Neural crest cell (in vitro differentiated cells): ENCODE data around the gene MAGI2. TPM values are rescaled to one million over a fixed set of nuclear protein-coding genes. Genes with fewer than 3 reads are reported as not detected.

Source experiments
- DNase-seq: peaks from one replicate; pipeline ENCODE4 v3.0.0; 2021; ENCODE audit warnings: low read depth, mixed read lengths, low spot score
- H3K27ac Mint-ChIP-seq: one replicate; pipeline ENCODE4 v1.8.0; 2021; ENCODE audit warnings: mild to moderate bottlenecking, mixed read lengths; ENCODE audit not compliant: unreplicated experiment
- H3K27me3 Mint-ChIP-seq: 2 replicates; pipeline ENCODE4 v1.8.0; 2021; ENCODE audit warnings: low read depth, mild to moderate bottlenecking, mixed read lengths
- H3K36me3 Mint-ChIP-seq: 2 replicates; pipeline ENCODE4 v1.8.0; 2021; ENCODE audit warnings: low read depth, mild to moderate bottlenecking, mixed read lengths
- H3K4me1 Mint-ChIP-seq: 2 replicates; pipeline ENCODE4 v1.8.0; 2021; ENCODE audit warnings: mixed read lengths
- H3K4me3 Mint-ChIP-seq: one replicate; pipeline ENCODE4 v1.8.0; 2021; ENCODE audit warnings: mild to moderate bottlenecking, mixed read lengths
- H3K9me3 Mint-ChIP-seq: 2 replicates; pipeline ENCODE4 v1.8.0; 2021; ENCODE audit warnings: mixed read lengths
- CTCF ChIP-seq: fragments of 200-600 bp; sonication (generic); conservative IDR thresholded peaks from 2 replicates; pipeline ENCODE4 v1.5.0; 2021; ENCODE audit warnings: antibody characterized with exemption, mild to moderate bottlenecking
- total RNA-seq: library from RNA; stranded (reverse); gene quantifications from 2 replicates; pipeline ENCODE4 v1.2.1, GENCODE V29; 2021

The MAGI2 gene
- total RNA-seq, 1 donor from 2014 or later = 10.0 TPM

DNA sequence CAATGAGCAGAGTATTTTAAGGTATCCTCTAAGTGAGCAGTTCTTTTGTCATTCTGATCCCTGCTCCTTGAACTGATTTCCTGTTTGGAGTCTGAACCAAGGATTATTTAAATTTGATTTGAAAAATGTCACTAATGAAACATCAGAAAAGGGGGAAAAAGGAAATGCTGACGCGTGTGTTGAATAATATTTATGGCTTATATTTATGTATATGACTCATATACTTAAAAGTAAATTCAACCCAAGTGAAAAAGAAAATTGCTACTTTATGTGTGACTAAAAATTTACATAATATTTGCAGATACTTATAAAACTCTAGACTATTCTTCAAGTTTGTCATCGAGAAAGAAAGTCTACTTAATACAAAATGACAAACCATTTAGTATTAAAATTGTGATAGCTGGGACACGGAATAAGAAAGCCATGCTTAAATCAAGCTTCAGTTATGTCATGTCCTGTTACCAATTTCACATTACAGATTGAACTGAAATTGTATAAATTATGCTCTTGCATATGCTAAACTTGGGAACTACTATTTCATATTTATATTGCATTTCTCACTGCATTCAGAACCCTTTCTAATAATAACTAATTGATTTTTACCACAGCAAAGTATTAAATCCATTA, 649.9 kb downstream of the MAGI2 start:
- Mint-ChIP-seq H3K9me3 (peaks cover 6% of the 10 kb centered on the region), H3K4me3 (no peak overlapping the region), H3K27ac (no peak overlapping the region), H3K27me3 (no peaks in the 10 kb centered on the region), H3K4me1 (no peaks in the 10 kb centered on the region), H3K36me3 (no peaks in the 10 kb centered on the region)
- no peak for TF ChIP-seq CTCF
- DNase-seq = no peak

DNA sequence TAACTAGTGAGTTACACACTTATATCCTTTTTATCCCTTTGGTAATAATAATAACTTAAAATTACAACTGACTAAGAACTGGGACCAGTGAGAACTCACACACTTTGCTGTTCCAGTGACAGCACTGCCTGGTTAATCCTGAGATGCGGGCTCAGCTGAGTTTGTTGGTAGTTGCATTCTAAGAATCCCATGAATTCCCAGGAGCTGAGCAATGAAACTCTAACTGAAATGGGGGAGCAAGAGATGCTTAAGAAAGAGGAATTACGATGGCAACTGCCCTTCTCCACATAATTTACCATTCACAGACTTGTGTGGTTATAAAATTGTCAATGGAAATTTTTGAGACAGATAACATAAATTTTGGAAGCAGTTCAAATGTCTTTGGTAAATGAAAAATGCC, 659.4 kb downstream of the MAGI2 start:
- Mint-ChIP-seq H3K4me1 (no peaks in the 10 kb centered on the region), H3K27ac (no peak overlapping the region), H3K9me3 (peaks cover 6% of the 10 kb centered on the region), H3K36me3 (peaks cover 4% of the 10 kb centered on the region), H3K4me3 (no peak overlapping the region), H3K27me3 (no peaks in the 10 kb centered on the region)
- no peak for DNase-seq
- no peak for TF ChIP-seq CTCF

DNA sequence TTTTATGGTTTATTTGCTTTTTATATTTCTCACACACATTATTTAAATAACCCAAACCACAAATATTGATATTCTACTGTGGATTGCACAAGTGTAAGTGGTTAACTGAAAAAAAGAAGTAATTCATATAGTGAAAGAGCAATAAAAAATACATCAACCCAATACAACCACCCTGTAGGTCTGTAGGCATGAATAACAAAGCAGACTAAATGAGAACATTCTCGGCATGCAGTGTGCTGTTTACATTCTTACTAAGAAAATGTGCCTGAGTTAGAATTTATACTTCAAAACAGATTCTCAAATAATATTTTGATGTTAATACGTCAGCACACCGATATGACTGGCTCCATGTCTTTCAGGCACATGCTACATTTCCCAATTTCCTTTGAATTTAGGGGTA, 660.8 kb downstream of the MAGI2 start:
- H3K27ac Mint-ChIP-seq = no peak overlapping the region
- no peak for TF ChIP-seq CTCF
- no peaks in the 10 kb centered on the region for H3K4me1 Mint-ChIP-seq

GRCh38 chr7:78792006-78792405, 661.5 kb downstream of the MAGI2 start:
- peaks cover 6% of the 10 kb centered on the region for H3K9me3 Mint-ChIP-seq
- DNase-seq = no peak
- no peak overlapping the region for H3K27ac Mint-ChIP-seq
- no peaks in the 10 kb centered on the region for H3K27me3 Mint-ChIP-seq
- no peaks in the 10 kb centered on the region for H3K4me1 Mint-ChIP-seq
- peaks cover 4% of the 10 kb centered on the region for H3K36me3 Mint-ChIP-seq
- TF ChIP-seq CTCF = no peak
- H3K4me3 Mint-ChIP-seq = no peak overlapping the region

More for the DNA sequence above, 660.8 kb downstream of the MAGI2 start:
- Mint-ChIP-seq H3K4me3 (no peak overlapping the region), H3K36me3 (peaks cover 4% of the 10 kb centered on the region), H3K27me3 (no peaks in the 10 kb centered on the region), H3K9me3 (peaks cover 6% of the 10 kb centered on the region)
- DNase-seq = no peak

DNA sequence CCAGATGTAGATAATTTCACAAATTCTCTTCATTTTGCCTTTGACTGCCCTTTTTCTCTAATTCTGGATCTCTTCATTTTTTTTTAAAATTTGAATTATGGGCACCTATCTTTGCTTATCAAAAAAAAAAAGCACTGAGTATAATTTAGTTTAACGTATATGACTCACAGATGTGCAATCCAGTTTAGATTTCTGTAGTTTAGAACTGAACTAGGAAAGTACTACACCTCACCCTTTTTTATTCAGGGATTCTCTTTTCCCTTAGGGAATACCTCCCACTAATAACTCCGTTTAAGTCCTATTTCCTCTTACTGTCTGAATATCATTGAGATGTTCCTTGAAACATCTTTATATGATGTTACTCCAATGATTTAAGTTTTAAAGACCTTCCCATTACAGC, 665.0 kb downstream of the MAGI2 start:
- TF ChIP-seq CTCF = no peak
- H3K27me3 Mint-ChIP-seq = no peaks in the 10 kb centered on the region
- no peaks in the 10 kb centered on the region for H3K4me1 Mint-ChIP-seq
- no peaks in the 10 kb centered on the region for H3K36me3 Mint-ChIP-seq
- DNase-seq = no peak
- no peaks in the 10 kb centered on the region for H3K9me3 Mint-ChIP-seq
- no peak overlapping the region for H3K4me3 Mint-ChIP-seq
- no peak overlapping the region for H3K27ac Mint-ChIP-seq
